Naive thymus-derived CD4-positive, alpha-beta T cell (primary cell): Measurements from ENCODE around the gene GNAO1. TPM values are rescaled to one million over a fixed set of nuclear protein-coding genes. Genes with fewer than 3 reads are reported as not detected.

ENCODE experiments used
- ATAC-seq: fragments of 150-1000 bp; cut with Tn5 transposase; 2 replicates; pipeline ENCODE4 v1.10.0; 2021; ENCODE audit warnings: mild to moderate bottlenecking, moderate library complexity
- CTCF ChIA-PET: fragments of 350-600 bp; sonication (Branson Sonifier 250); formaldehyde crosslinking; loops from one replicate; lab custom pipeline; 2021; ENCODE audit warnings: antibody characterized with exemption; lab: Charles Lee
- POLR2A ChIA-PET: fragments of 350-600 bp; sonication (Branson Sonifier 250); formaldehyde crosslinking; loops from one replicate; lab custom pipeline; 2021; ENCODE audit warnings: antibody characterized with exemption, inconsistent platforms; lab: Charles Lee
- DNase-seq, 9 donors: peaks; one replicate each; pipeline versions ENCODE4 v3.0.0 to v3.0.0-alpha.2; 2020 to 2022; ENCODE audit warnings: mixed read lengths in 1 of 9
- H3K27ac ChIP-seq: one replicate; pipeline ENCODE4 v1.7.0; 2013; ENCODE audit warnings: mild to moderate bottlenecking, low read depth, low read length, moderate library complexity
- H3K27me3 ChIP-seq, 2 donors: one replicate each; pipeline ENCODE4 v1.7.0; 2013; ENCODE audit warnings: low read length in 2 of 2, mild to moderate bottlenecking in 2 of 2, moderate library complexity in 2 of 2; ENCODE audit not compliant: control insufficient read depth in 2 of 2, insufficient read depth in 2 of 2
- H3K36me3 ChIP-seq, 3 experiments: 1 replicate in 2 of 3; 2 replicates in 1 of 3; pipeline ENCODE4 v1.7.0; 2013; ENCODE audit warnings: low read length in 3 of 3, mild to moderate bottlenecking in 3 of 3, moderate library complexity in 1 of 3; ENCODE audit not compliant: insufficient read depth in 3 of 3, control insufficient read depth in 2 of 3
- H3K4me1 ChIP-seq, 2 donors: one replicate each; pipeline ENCODE4 v1.7.0; 2013; ENCODE audit warnings: low read length in 2 of 2, mild to moderate bottlenecking in 2 of 2, moderate library complexity in 1 of 2; ENCODE audit not compliant: control insufficient read depth in 2 of 2, insufficient read depth in 2 of 2
- H3K4me3 ChIP-seq: 2 replicates; pipeline ENCODE4 v1.7.0; 2013; ENCODE audit warnings: mild to moderate bottlenecking, low read length
- H3K9me3 ChIP-seq, 3 experiments: 1 replicate in 2 of 3; 2 replicates in 1 of 3; pipeline ENCODE4 v1.7.0; 2013; ENCODE audit warnings: low read length in 3 of 3; ENCODE audit not compliant: control insufficient read depth in 2 of 3
- H3K27ac Mint-ChIP-seq, 9 donors: one replicate each; pipeline ENCODE4 v1.8.0; 2020 to 2022; ENCODE audit warnings: mixed read lengths in 9 of 9, mild to moderate bottlenecking in 8 of 9, moderate library complexity in 5 of 9, inconsistent platforms in 2 of 9
- H3K27me3 Mint-ChIP-seq, 5 donors: one replicate each; pipeline ENCODE4 v1.8.0; 2021 to 2022; ENCODE audit warnings: mixed read lengths in 5 of 5, mild to moderate bottlenecking in 1 of 5
- H3K36me3 Mint-ChIP-seq, 5 donors: one replicate each; pipeline ENCODE4 v1.8.0; 2020 to 2022; ENCODE audit warnings: mixed read lengths in 5 of 5, mild to moderate bottlenecking in 3 of 5, inconsistent platforms in 1 of 5
- H3K4me1 Mint-ChIP-seq, 7 donors: one replicate each; pipeline ENCODE4 v1.8.0; 2020 to 2022; ENCODE audit warnings: mixed read lengths in 7 of 7, mild to moderate bottlenecking in 3 of 7, inconsistent platforms in 1 of 7
- H3K4me3 Mint-ChIP-seq, 10 donors: one replicate each; pipeline ENCODE4 v1.8.0; 2020 to 2022; ENCODE audit warnings: mild to moderate bottlenecking in 10 of 10, mixed read lengths in 10 of 10, moderate library complexity in 6 of 10, inconsistent platforms in 2 of 10
- H3K9me3 Mint-ChIP-seq, 11 donors: one replicate each; pipeline ENCODE4 v1.8.0; 2020 to 2022; ENCODE audit warnings: mixed read lengths in 11 of 11, mild to moderate bottlenecking in 4 of 11, inconsistent platforms in 1 of 11, moderate library complexity in 1 of 11
- intact Hi-C, 2 donors: fragments of 100-400 bp; cut with micrococcal nuclease; formaldehyde crosslinking; loops; one replicate each; pipeline ENCODE4 v1.15.1; 2023
- polyA plus RNA-seq, 2 donors: library from polyadenylated mRNA; unstranded; fragments of 300-500 nt; fragmentation: Illumina TruSeq; gene quantifications; one replicate each; pipeline ENCODE4 v1.2.3, GENCODE V29; 2021
- total RNA-seq, 6 experiments: library from RNA in 5 of 6; stranded (reverse) in 5 of 6; gene quantifications; 1 replicate in 5 of 6; 2 replicates in 1 of 6; pipeline ENCODE4 v1.2.3 and lab custom pipeline; 2021 to 2026

Gene GNAO1
- total and polyA plus RNA-seq, 7 experiments from 2014 or later = 0.43 to 5.4 (median 0.80) TPM; not detected in 2

GRCh38 chr16:56347670-56348069, 156.4 kb downstream of the GNAO1 start:
- Histone ChIP-seq H3K27ac (no peak overlapping the region), H3K4me3 (no peak overlapping the region), H3K9me3 (no peaks in the 10 kb centered on the region), H3K36me3 (no peaks in the 10 kb centered on the region), H3K4me1 (no peaks in the 10 kb centered on the region), H3K27me3 (no peaks in the 10 kb centered on the region)
- POLR2A ChIA-PET = no interaction called here
- no peaks in the 10 kb centered on the region for H3K36me3 Mint-ChIP-seq
- intact Hi-C loops = no loop called here
- no peak for DNase-seq
- H3K4me3 Mint-ChIP-seq = no peak overlapping the region
- CTCF ChIA-PET = no interaction called here
- H3K4me1 Mint-ChIP-seq = no peaks in the 10 kb centered on the region
- H3K27ac Mint-ChIP-seq = no peak overlapping the region
- H3K27me3 Mint-ChIP-seq = no peaks in the 10 kb centered on the region
- H3K9me3 Mint-ChIP-seq = no peaks in the 10 kb centered on the region
- no peak for ATAC-seq

DNA sequence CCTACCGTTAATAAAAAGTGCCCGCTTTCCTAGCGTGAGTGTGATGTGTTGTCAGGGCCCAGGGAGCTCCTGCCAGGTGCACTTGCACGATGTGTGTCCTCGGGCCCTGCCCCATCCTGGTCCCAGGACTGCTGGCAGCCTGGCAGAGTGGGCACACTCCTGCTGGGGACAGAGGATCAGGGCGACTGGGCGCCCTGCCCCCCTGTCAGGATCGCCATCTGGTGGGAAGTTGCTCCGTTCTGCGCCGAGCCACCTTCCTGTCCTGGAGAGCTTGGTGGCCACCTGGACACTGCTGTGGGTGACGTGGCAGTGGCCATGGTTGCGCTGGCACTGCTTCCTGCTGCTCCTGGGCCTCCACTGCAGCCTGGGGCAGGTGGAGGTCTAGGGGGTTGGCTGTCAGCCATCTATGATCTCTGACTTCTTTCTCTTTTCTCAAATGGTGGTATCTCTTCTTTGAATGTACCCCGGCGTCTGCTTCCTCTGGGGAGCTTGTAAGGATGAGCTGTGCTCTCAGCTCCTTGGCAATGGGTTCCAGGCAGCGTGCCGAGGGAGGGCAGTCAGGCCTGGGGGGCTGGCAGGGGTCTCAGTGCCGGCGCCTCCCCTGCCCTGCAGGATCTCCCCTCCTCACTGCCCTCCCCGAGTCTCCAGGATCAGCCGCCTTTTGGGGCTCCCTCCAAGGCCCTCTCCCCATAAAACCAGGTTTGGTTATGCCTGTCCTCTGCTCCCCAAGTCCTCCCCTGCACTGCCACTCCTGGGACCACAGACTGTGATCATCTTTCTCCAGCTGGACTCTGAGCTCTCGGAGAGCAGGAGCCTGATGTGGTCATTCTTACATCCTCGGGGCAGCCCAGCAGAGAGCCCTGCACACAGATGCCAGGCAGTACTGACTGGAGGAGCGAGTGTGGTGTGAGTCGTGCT, 157.1 kb downstream of the GNAO1 start:
- Mint-ChIP-seq H3K27ac (no peak overlapping the region), H3K4me1 (no peaks in the 10 kb centered on the region), H3K9me3 (no peaks in the 10 kb centered on the region), H3K4me3 (no peak overlapping the region), H3K27me3 (no peaks in the 10 kb centered on the region), H3K36me3 (no peaks in the 10 kb centered on the region)
- ChIA-PET POLR2A (no interaction called here), CTCF (no interaction called here)
- H3K9me3 ChIP-seq = no peaks in the 10 kb centered on the region
- no peak overlapping the region for H3K27ac ChIP-seq
- intact Hi-C loops = no loop called here
- no peaks in the 10 kb centered on the region for H3K4me1 ChIP-seq
- H3K36me3 ChIP-seq = no peaks in the 10 kb centered on the region
- DNase-seq = no peak
- no peak overlapping the region for H3K4me3 ChIP-seq
- ATAC-seq = no peak
- H3K27me3 ChIP-seq = no peaks in the 10 kb centered on the region

GRCh38 chr16:56349086-56349415, 157.8 kb downstream of the GNAO1 start:
- no peaks in the 10 kb centered on the region for H3K4me1 Mint-ChIP-seq
- Histone ChIP-seq H3K9me3 (no peaks in the 10 kb centered on the region), H3K27ac (no peak overlapping the region), H3K36me3 (no peaks in the 10 kb centered on the region), H3K4me3 (no peak overlapping the region), H3K27me3 (no peaks in the 10 kb centered on the region), H3K4me1 (no peaks in the 10 kb centered on the region)
- ATAC-seq (no peak), DNase-seq (no peak)
- intact Hi-C loops = no loop called here
- no peak overlapping the region for H3K4me3 Mint-ChIP-seq
- ChIA-PET CTCF (interaction anchor here (0.5 kb wide), 1 partner anchor 20 kb away, joined by 4 read pairs; no protein-coding TSS in a partner anchor), POLR2A (no interaction called here)
- H3K27me3 Mint-ChIP-seq = no peaks in the 10 kb centered on the region
- no peak overlapping the region for H3K27ac Mint-ChIP-seq
- no peaks in the 10 kb centered on the region for H3K9me3 Mint-ChIP-seq
- no peaks in the 10 kb centered on the region for H3K36me3 Mint-ChIP-seq

DNA sequence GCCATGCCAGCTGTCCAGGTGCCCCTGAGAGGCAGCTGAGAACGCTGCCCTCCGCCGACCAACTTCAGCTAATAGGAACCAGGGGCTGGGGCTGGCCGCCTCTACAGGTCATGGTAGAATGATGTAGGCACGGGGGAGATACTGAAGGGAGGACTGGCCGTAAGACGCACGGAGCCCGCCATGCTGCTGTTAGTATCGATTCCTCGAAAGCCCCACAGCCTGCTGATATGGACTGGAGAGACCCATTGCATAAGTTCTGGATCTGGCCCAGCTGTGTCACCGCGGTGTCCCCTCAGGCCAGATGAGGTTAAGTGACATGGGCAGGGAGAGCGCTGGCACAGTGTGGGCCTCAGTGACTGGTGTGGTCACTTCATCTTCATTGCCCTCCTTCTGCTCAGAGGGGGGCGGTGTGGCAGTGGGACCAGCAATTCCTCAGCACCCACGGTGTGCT, 158.4 kb downstream of the GNAO1 start:
- H3K4me3 Mint-ChIP-seq = no peak overlapping the region
- no peak overlapping the region for H3K27ac ChIP-seq
- intact Hi-C loops = no loop called here
- DNase-seq = no peak
- peaks cover 0 to 2% (median 0%) of the 10 kb centered on the region in 7 donors for H3K4me1 Mint-ChIP-seq
- H3K36me3 Mint-ChIP-seq = no peaks in the 10 kb centered on the region
- H3K27ac Mint-ChIP-seq = no peak overlapping the region
- H3K9me3 ChIP-seq = no peaks in the 10 kb centered on the region
- no peaks in the 10 kb centered on the region for H3K36me3 ChIP-seq
- no peaks in the 10 kb centered on the region for H3K27me3 ChIP-seq
- POLR2A ChIA-PET = no interaction called here
- ATAC-seq = no peak
- H3K4me3 ChIP-seq = no peak overlapping the region
- H3K4me1 ChIP-seq = no peaks in the 10 kb centered on the region
- H3K9me3 Mint-ChIP-seq = no peaks in the 10 kb centered on the region
- CTCF ChIA-PET = no interaction called here
- H3K27me3 Mint-ChIP-seq = no peaks in the 10 kb centered on the region

- H3K27me3 ChIP-seq = no peaks in the 10 kb centered on the region
- H3K27ac Mint-ChIP-seq = no peak overlapping the region
- intact Hi-C loops = no loop called here
- no peaks in the 10 kb centered on the region for H3K9me3 Mint-ChIP-seq
- no peak overlapping the region for H3K4me3 ChIP-seq
- POLR2A ChIA-PET = no interaction called here
- no peaks in the 10 kb centered on the region for H3K27me3 Mint-ChIP-seq
- no peaks in the 10 kb centered on the region for H3K36me3 Mint-ChIP-seq
- H3K4me3 Mint-ChIP-seq = no peak overlapping the region
- no peaks in the 10 kb centered on the region for H3K4me1 ChIP-seq
- no peaks in the 10 kb centered on the region for H3K9me3 ChIP-seq
- CTCF ChIA-PET = no interaction called here
- ATAC-seq (no peak), DNase-seq (no peak)
- no peak overlapping the region for H3K27ac ChIP-seq
- peaks cover 0 to 5% (median 0%) of the 10 kb centered on the region in 7 donors for H3K4me1 Mint-ChIP-seq
- no peaks in the 10 kb centered on the region for H3K36me3 ChIP-seq
Observed at GRCh38 chr16:56350491-56351405, 159.5 kb downstream of the GNAO1 start.

GRCh38 chr16:56351481-56351880, 160.2 kb downstream of the GNAO1 start:
- DNase-seq = no peak
- no peak overlapping the region for H3K27ac ChIP-seq

More at GRCh38 chr16:56351481-56351880, 160.2 kb downstream of the GNAO1 start:
- Mint-ChIP-seq H3K27me3 (no peaks in the 10 kb centered on the region), H3K27ac (no peak overlapping the region), H3K36me3 (no peaks in the 10 kb centered on the region), H3K4me3 (no peak overlapping the region), H3K9me3 (no peaks in the 10 kb centered on the region), H3K4me1 (peaks cover 0 to 10% (median 7%) of the 10 kb centered on the region in 7 donors)
- Histone ChIP-seq H3K9me3 (no peaks in the 10 kb centered on the region), H3K4me1 (peaks cover 0 to 4% of the 10 kb centered on the region in 2 donors), H3K27me3 (no peaks in the 10 kb centered on the region), H3K4me3 (no peak overlapping the region), H3K36me3 (no peaks in the 10 kb centered on the region)
- intact Hi-C loops = no loop called here
- ChIA-PET POLR2A (no interaction called here), CTCF (no interaction called here)
- no peak for ATAC-seq
